DOHH2 (cell line): Measurements from ENCODE around the gene MAST3.

Source experiments
- H3F3A ChIP-seq: fragments of 200-600 bp; sonication (generic), shearing (Covaris generic); 2 replicates; pipeline ENCODE4 v1.6.0; 2016; ENCODE audit warnings: antibody characterized with exemption, mild to moderate bottlenecking; ENCODE audit not compliant: control insufficient read depth, insufficient read depth
- H3K27ac ChIP-seq: fragments of 200-600 bp; sonication (generic); 2 replicates; pipeline ENCODE4 v1.5.1; 2014; ENCODE audit warnings: low read depth, mild to moderate bottlenecking, low read length, moderate library complexity
- H3K27me3 ChIP-seq: fragments of 200-600 bp; sonication (generic); 2 replicates; pipeline ENCODE4 v1.6.1; 2014; ENCODE audit warnings: mild to moderate bottlenecking, low read length, mixed read lengths; ENCODE audit not compliant: control insufficient read depth
- H3K36me3 ChIP-seq: fragments of 200-600 bp; sonication (generic); 2 replicates; pipeline ENCODE4 v1.6.1; 2014; ENCODE audit warnings: mild to moderate bottlenecking, low read length, moderate library complexity, mixed read lengths; ENCODE audit not compliant: control insufficient read depth
- H3K4me1 ChIP-seq: fragments of 200-600 bp; sonication (generic); 2 replicates; pipeline ENCODE4 v1.6.1; 2014; ENCODE audit warnings: mild to moderate bottlenecking, low read length, mixed read lengths; ENCODE audit not compliant: control insufficient read depth
- H3K4me2 ChIP-seq: fragments of 200-600 bp; sonication (generic); 2 replicates; pipeline ENCODE4 v1.6.0; 2014; ENCODE audit warnings: mild to moderate bottlenecking, low read length, moderate library complexity
- H3K4me3 ChIP-seq: fragments of 200-600 bp; sonication (generic); 2 replicates; pipeline ENCODE4 v1.5.1; 2014; ENCODE audit warnings: mild to moderate bottlenecking, low read length, mixed read lengths
- H3K79me2 ChIP-seq: fragments of 200-600 bp; sonication (generic); 2 replicates; pipeline ENCODE4 v1.6.1; 2014; ENCODE audit warnings: mild to moderate bottlenecking, low read length, mixed read lengths; ENCODE audit not compliant: control insufficient read depth
- H3K9me2 ChIP-seq: fragments of 200-600 bp; sonication (generic); replicated peaks from 2 replicates; pipeline ENCODE4 v1.6.1; 2014; ENCODE audit warnings: mild to moderate bottlenecking, low read length, mixed read lengths; ENCODE audit not compliant: control insufficient read depth
- H3K9me3 ChIP-seq: fragments of 200-600 bp; sonication (generic); 2 replicates; pipeline ENCODE4 v1.6.1; 2014; ENCODE audit warnings: antibody characterized with exemption, low read length, mixed read lengths; ENCODE audit not compliant: control insufficient read depth, insufficient read depth
- H4K20me1 ChIP-seq: fragments of 200-600 bp; sonication (generic); 2 replicates; pipeline ENCODE4 v1.6.0; 2014; ENCODE audit warnings: low read depth, mild to moderate bottlenecking, antibody characterized with exemption, low read length, moderate library complexity; ENCODE audit not compliant: control insufficient read depth, insufficient read depth
- EZH2phosphoT487 ChIP-seq: fragments of 200-600 bp; sonication (generic); IDR thresholded peaks from 2 replicates; pipeline ENCODE4 v1.6.1; 2017; ENCODE audit warnings: borderline replicate concordance, mild to moderate bottlenecking, antibody characterized with exemption, low read length, moderate library complexity, mixed read lengths
- TF ChIP-seq, protein P1 (sequence below): fragments of 200-600 bp; sonication (generic); IDR thresholded peaks from one replicate; pipeline ENCODE4 v1.5.1; 2014; ENCODE audit warnings: antibody characterized with exemption, mild to moderate bottlenecking, low read depth, low read length; ENCODE audit not compliant: poor library complexity, severe bottlenecking

The MAST3 gene

GRCh38 chr19:18192673-18193387 lies 95.3 kb downstream of the MAST3 start, which contains the start of gene MPV17L2:
Gene MPV17L2, plus strand, starts transcription at chr19:18193218. Its CDS starts 64 bp downstream, at chr19:18193282.
- no peaks in the 10 kb centered on the region for H3K9me3 ChIP-seq
- H3K27ac ChIP-seq = peak within 1 kb of the TSS; percentile 87
- peaks cover 33% of the 10 kb centered on the region for H3F3A ChIP-seq
- no peak for TF ChIP-seq EZH2phosphoT487
- TF ChIP-seq, protein P1, sequence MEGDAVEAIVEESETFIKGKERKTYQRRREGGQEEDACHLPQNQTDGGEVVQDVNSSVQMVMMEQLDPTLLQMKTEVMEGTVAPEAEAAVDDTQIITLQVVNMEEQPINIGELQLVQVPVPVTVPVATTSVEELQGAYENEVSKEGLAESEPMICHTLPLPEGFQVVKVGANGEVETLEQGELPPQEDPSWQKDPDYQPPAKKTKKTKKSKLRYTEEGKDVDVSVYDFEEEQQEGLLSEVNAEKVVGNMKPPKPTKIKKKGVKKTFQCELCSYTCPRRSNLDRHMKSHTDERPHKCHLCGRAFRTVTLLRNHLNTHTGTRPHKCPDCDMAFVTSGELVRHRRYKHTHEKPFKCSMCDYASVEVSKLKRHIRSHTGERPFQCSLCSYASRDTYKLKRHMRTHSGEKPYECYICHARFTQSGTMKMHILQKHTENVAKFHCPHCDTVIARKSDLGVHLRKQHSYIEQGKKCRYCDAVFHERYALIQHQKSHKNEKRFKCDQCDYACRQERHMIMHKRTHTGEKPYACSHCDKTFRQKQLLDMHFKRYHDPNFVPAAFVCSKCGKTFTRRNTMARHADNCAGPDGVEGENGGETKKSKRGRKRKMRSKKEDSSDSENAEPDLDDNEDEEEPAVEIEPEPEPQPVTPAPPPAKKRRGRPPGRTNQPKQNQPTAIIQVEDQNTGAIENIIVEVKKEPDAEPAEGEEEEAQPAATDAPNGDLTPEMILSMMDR = no peak
- peaks cover 20% of the 10 kb centered on the region for H3K36me3 ChIP-seq
- peak within 1 kb of the TSS; percentile 91 for H3K4me2 ChIP-seq
- H3K9me2 ChIP-seq = no peaks in the 10 kb centered on the region
- peak within 1 kb of the TSS; percentile 94 for H3K4me3 ChIP-seq
- no peaks in the 10 kb centered on the region for H3K27me3 ChIP-seq
- H3K4me1 ChIP-seq = peaks cover 56% of the 10 kb centered on the region
- peaks cover 15% of the 10 kb centered on the region for H3K79me2 ChIP-seq
- no peaks in the 10 kb centered on the region; the same call in 1 of the 2 replicates for H4K20me1 ChIP-seq

- Histone ChIP-seq H3K4me2 (peak overlapping the region; percentile 91), H3K9me2 (no peaks in the 10 kb centered on the region), H3K36me3 (peaks cover 28% of the 10 kb centered on the region), H4K20me1 (no peaks in the 10 kb centered on the region; the same call in 1 of the 2 replicates), H3K27ac (peak overlapping the region; percentile 53), H3K4me3 (peak overlapping the region; percentile 94), H3F3A (peaks cover 36% of the 10 kb centered on the region), H3K27me3 (no peaks in the 10 kb centered on the region), H3K79me2 (peaks cover 15% of the 10 kb centered on the region), H3K9me3 (no peaks in the 10 kb centered on the region), H3K4me1 (peaks cover 49% of the 10 kb centered on the region)
- TF ChIP-seq EZH2phosphoT487 = no peak
- TF ChIP-seq, protein P1 = peak; percentile 35
These were observed 96.0 kb downstream of the MAST3 start for GRCh38 chr19:18193388-18194180.

GRCh38 chr19:18194181-18194530 lies 96.6 kb downstream of the MAST3 start:
- Histone ChIP-seq H4K20me1 (no peaks in the 10 kb centered on the region; the same call in 1 of the 2 replicates), H3K4me1 (peaks cover 44% of the 10 kb centered on the region), H3K27me3 (no peaks in the 10 kb centered on the region), H3F3A (peaks cover 30% of the 10 kb centered on the region), H3K9me3 (no peaks in the 10 kb centered on the region), H3K4me2 (peak overlapping the region; percentile 91), H3K9me2 (no peaks in the 10 kb centered on the region), H3K27ac (peak overlapping the region; percentile 53; the same call in 1 of the 2 replicates), H3K36me3 (peaks cover 33% of the 10 kb centered on the region), H3K79me2 (peaks cover 15% of the 10 kb centered on the region), H3K4me3 (peak overlapping the region; percentile 94)
- TF ChIP-seq, protein P1 = no peak
- TF ChIP-seq EZH2phosphoT487 = no peak
